Heart left ventricle (tissue), 16 donors: Measurements from ENCODE around the gene WDR75. TPM values are rescaled to one million over a fixed set of nuclear protein-coding genes. Genes with fewer than 3 reads are reported as not detected.

Experiments used
- ATAC-seq, 4 donors: fragments of 200-7000 bp; cut with Tn5 transposase; one replicate each; pipeline ENCODE4 v1.9.1; 2020 to 2022; ENCODE audit warnings: moderate library complexity in 4 of 4, mild to moderate bottlenecking in 3 of 4, moderate number of reproducible peaks in 1 of 4
- DNase-seq, 5 donors: peaks; one replicate each; pipeline ENCODE4 v3.0.0-alpha.2; 2020
- H3K27ac ChIP-seq, 12 donors: fragments of 200-600 bp; sonication (generic) in 4 of 12; one replicate each; pipeline versions ENCODE4 v1.5.0 to v1.8.0; 2016 to 2022; ENCODE audit warnings: mild to moderate bottlenecking in 2 of 12
- H3K27me3 ChIP-seq, 9 donors: fragments of 200-600 bp; sonication (generic) in 2 of 9; one replicate each; pipeline versions ENCODE4 v1.5.1 to v1.8.0; 2016 to 2022; ENCODE audit warnings: mild to moderate bottlenecking in 3 of 9
- H3K36me3 ChIP-seq, 9 donors: fragments of 200-600 bp; sonication (generic) in 2 of 9; one replicate each; pipeline versions ENCODE4 v1.5.0 to v1.8.0; 2018 to 2022; ENCODE audit warnings: mild to moderate bottlenecking in 2 of 9
- H3K4me1 ChIP-seq, 12 donors: fragments of 200-600 bp; sonication (generic) in 4 of 12; one replicate each; pipeline versions ENCODE4 v1.5.0 to v1.8.0; 2016 to 2022; ENCODE audit warnings: mild to moderate bottlenecking in 3 of 12
- H3K4me3 ChIP-seq, 12 donors: fragments of 200-600 bp; sonication (generic) in 4 of 12; one replicate each; pipeline versions ENCODE4 v1.5.0 to v1.8.0; 2017 to 2022; ENCODE audit warnings: mild to moderate bottlenecking in 9 of 12, moderate library complexity in 4 of 12
- H3K9me3 ChIP-seq, 12 donors: fragments of 200-600 bp; sonication (generic) in 4 of 12; one replicate each; pipeline versions ENCODE4 v1.5.0 to v1.8.0; 2016 to 2022; ENCODE audit warnings: mild to moderate bottlenecking in 1 of 12
- CTCF ChIP-seq, 12 donors: fragments of 200-600 bp; sonication (generic) in 4 of 12; IDR thresholded peaks; one replicate each; pipeline versions ENCODE4 v1.5.0 to v1.8.0; 2018 to 2022; ENCODE audit warnings: antibody characterized with exemption in 12 of 12, mild to moderate bottlenecking in 5 of 12
- POLR2A ChIP-seq, 2 donors: fragments of 450-650 bp; IDR thresholded peaks; one replicate each; pipeline ENCODE4 v1.6.1; 2017; ENCODE audit warnings: antibody characterized with exemption in 2 of 2, mild to moderate bottlenecking in 2 of 2, moderate library complexity in 2 of 2
- WGBS, 4 donors: extraction: QIAGEN DNeasy Blood & Tissue Kit in 2 of 4; methylation state at CpG; one replicate each; pipeline versions ENCODE4 v1.1.5 to v1.1.7; 2013 to 2018; 5-methylcytosine and 5-hydroxymethylcytosine counted together
- intact Hi-C, 10 donors: fragments of 100-400 bp; cut with DNase I; formaldehyde crosslinking; loops; one replicate each; pipeline versions ENCODE4 v1.11.1 to v1.14.2; 2022
- polyA plus RNA-seq, 2 donors: library from polyadenylated mRNA; stranded (reverse); fragments of 200-250 nt; gene quantifications; one replicate each; pipeline ENCODE4 v1.2.3, GENCODE V29; 2013
- total RNA-seq, 9 donors: library from RNA; depleted of rRNA in 2 of 9; stranded (reverse); fragments of >200 nt in 2 of 9; fragmentation: NEBNext Ultra II Directional in 3 of 9; extraction: Animal tissue kit (Norgen Biotek cat#: 25700) in 3 of 9; gene quantifications; one replicate each; pipeline versions ENCODE4 v1.1.0 to v1.2.4, GENCODE V29; 2016 to 2023
- donor health status: ischemic (EF 13 %, LVEDD 7.1; RV severe dilation, severe dysfunction).
- donor health status: healthy with polysubstance abuse.
- donor health status: DM: no; HTN: yes; CAD: no.
- donor health status: DM: no; HTN: no; CAD: no.
- donor health status: ischemic (EF 25% LVEDD 6.9; RV normal size, moderate dysfunction).
- donor health status: ischemic (EF 25% LVEDD 5.7; RV mildly dilated, moderate dysfunction).
- donor health status: healthy.
- donor health status: DM: yes; HTN: yes; CAD: no.
- donor health status: ischemic (EF 35%, LVEDD 5.7; RV mildly dilated, moderate dysfunction).
- donor health status: nonischemic (EF 11% LVEDD 7.7; RV severe dilation, severe dysfunction).
- donor health status: DM: yes; HTN: yes; CAD: no.
- donor health status: PGD.
- donor health status: ischemic (EF 29% LVEDD 5.4; RV normal size, mild dysfunction).
- donor health status: nonischemic (EF 23%, LVEDD 6.1; RV moderate dilation, normal function).

Gene WDR75
- total and polyA plus RNA-seq, 11 donors: 10.6 to 22.0 (median 14.9) TPM

DNA sequence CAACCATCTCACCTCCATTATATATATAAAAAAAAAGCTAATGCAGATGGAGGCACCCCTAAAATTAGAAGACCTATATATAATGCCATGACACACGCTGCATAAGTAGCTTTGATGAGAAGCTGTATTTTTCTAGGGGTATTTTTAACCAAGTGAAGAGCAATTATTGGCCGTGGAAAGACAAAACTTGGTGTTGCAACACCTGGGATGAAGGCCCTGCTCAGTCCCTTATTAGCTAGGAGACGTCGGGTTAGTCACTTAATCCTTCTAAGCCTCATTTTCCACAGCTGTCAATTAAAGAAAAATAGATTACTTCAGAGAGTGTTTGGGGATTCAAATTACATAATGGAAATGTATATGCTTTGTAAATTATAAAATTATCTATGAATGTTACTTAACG is 63.0 kb downstream of the WDR75 start:
- DNase-seq: no peak
- intact Hi-C loops: no loop called here
- no peak for ATAC-seq
- WGBS, 4 donors: 83 to 90% (median 87%) methylated on average over 5 of the region's 5 CpGs
- peaks cover 0 to 16% (median 0%) of the 10 kb centered on the region in 12 donors for H3K4me1 ChIP-seq
- no peaks in the 10 kb centered on the region for H3K27me3 ChIP-seq
- no peaks in the 10 kb centered on the region for H3K36me3 ChIP-seq
- H3K9me3 ChIP-seq: peaks cover 0 to 5% (median 0%) of the 10 kb centered on the region in 12 donors
- no peak overlapping the region for H3K4me3 ChIP-seq
- no peak for TF ChIP-seq POLR2A (IDR thresholded peaks at IDR 0.05)
- no peak for TF ChIP-seq CTCF (IDR thresholded peaks at IDR 0.05)
- no peak overlapping the region for H3K27ac ChIP-seq

- intact Hi-C loops: no loop called here
- Histone ChIP-seq H3K9me3 (peaks cover 0 to 8% (median 0%) of the 10 kb centered on the region in 12 donors), H3K27ac (no peak overlapping the region), H3K4me1 (peaks cover 0 to 16% (median 0%) of the 10 kb centered on the region in 12 donors), H3K27me3 (no peaks in the 10 kb centered on the region), H3K4me3 (no peak overlapping the region), H3K36me3 (no peaks in the 10 kb centered on the region)
- no peak for TF ChIP-seq CTCF (IDR thresholded peaks at IDR 0.05)
- no peak for TF ChIP-seq POLR2A (IDR thresholded peaks at IDR 0.05)
- DNase-seq (no peak), ATAC-seq (no peak)
- WGBS, 4 donors: 73 to 85% (median 79%) methylated on average over 2 of the region's 2 CpGs
Observed at GRCh38 chr2:189505492-189505891, 64.2 kb downstream of the WDR75 start.

GRCh38 chr2:189506514-189506976 is 65.3 kb downstream of the WDR75 start:
- DNase-seq (no peak), ATAC-seq (peak in 2 of 4 donors; percentile 28 to 56)
- WGBS, 4 donors: 65 to 73% (median 68%) methylated on average over 3 of the region's 3 CpGs
- peaks cover 0 to 8% (median 0%) of the 10 kb centered on the region in 12 donors for H3K9me3 ChIP-seq
- no peaks in the 10 kb centered on the region for H3K27me3 ChIP-seq
- TF ChIP-seq POLR2A (IDR thresholded peaks at IDR 0.05): no peak
- no peak for TF ChIP-seq CTCF (IDR thresholded peaks at IDR 0.05)
- no peak overlapping the region for H3K4me3 ChIP-seq
- intact Hi-C loops: no loop called here
- H3K36me3 ChIP-seq: no peaks in the 10 kb centered on the region
- peaks cover 0 to 15% (median 0%) of the 10 kb centered on the region in 12 donors for H3K4me1 ChIP-seq
- H3K27ac ChIP-seq: no peak overlapping the region

DNA sequence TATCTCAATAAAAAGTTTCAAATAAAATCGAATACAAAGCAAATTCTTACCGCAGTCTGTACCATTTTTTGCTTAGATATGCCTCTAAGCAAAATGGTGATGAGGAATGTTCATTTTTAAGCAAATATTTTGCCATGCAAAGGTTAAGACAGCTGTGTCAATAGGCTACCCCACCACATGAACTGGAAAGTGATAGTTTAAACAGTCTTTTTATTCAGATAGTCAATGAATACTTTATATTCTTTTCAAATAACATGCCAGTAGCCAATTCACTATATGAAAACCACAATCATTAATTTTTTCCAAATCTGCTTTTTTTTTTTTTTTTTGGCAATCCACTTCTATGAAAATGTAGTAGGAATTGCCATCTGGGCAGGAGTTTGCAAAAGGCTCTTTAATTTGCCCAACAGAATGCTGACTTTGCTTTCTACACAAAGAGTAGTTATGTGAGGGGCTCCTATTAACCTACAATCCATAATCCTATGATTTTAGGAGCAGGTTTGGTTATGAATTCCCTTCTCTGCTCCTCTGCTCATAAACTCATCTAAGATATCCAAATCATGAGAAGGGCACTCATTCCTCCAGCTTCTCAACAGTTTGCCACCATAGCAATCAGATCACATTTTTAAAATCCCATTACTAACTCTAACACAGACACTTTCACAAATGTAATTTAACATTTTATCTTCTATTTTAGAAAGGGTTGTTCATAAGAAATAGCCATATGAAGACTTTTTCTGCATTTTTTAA is 70.1 kb downstream of the WDR75 start:
- intact Hi-C loops: no loop called here
- peaks cover 0 to 46% (median 0%) of the 10 kb centered on the region in 12 donors for H3K4me1 ChIP-seq
- no peak overlapping the region for H3K4me3 ChIP-seq
- ATAC-seq: no peak
- H3K36me3 ChIP-seq: no peaks in the 10 kb centered on the region
- DNase-seq: no peak
- TF ChIP-seq CTCF (IDR thresholded peaks at IDR 0.05) (no peak), POLR2A (IDR thresholded peaks at IDR 0.05) (no peak)
- no peaks in the 10 kb centered on the region for H3K27me3 ChIP-seq
- peaks cover 0 to 8% (median 0%) of the 10 kb centered on the region in 12 donors for H3K9me3 ChIP-seq
- WGBS, 4 donors: 89 to 94% (median 91%) methylated on average over 2 of the region's 2 CpGs
- H3K27ac ChIP-seq: peak overlapping the region in 1 of 12 donors; percentile 65
